Esophagus muscularis mucosa (tissue), 4 donors: ENCODE data around the gene BBS2.

ENCODE experiments used
- EP300 ChIP-seq: sonication (generic); formaldehyde crosslinking; IDR thresholded peaks from one replicate; pipeline ENCODE4 v1.6.1; 2017; ENCODE audit warnings: antibody characterized with exemption
- POLR2A ChIP-seq: fragments of 450-650 bp; IDR thresholded peaks from one replicate; pipeline ENCODE4 v1.6.1; 2017; ENCODE audit warnings: antibody characterized with exemption, moderate library complexity, mild to moderate bottlenecking, low read depth
- POLR2AphosphoS5 ChIP-seq, 2 donors: sonication (generic); formaldehyde crosslinking; IDR thresholded peaks; one replicate each; pipeline ENCODE4 v1.6.1; 2017; ENCODE audit warnings: antibody characterized with exemption in 2 of 2
- TF ChIP-seq, protein P1 (sequence below), 3 experiments: fragments of 200-600 bp in 2 of 3; fragments of 450-650 bp in 1 of 3; sonication (generic) in 2 of 3; IDR thresholded peaks; one replicate each; pipeline ENCODE4 v1.5.1; 2017 to 2019; ENCODE audit warnings: antibody characterized with exemption in 3 of 3, mild to moderate bottlenecking in 2 of 3, moderate library complexity in 1 of 3

DNA sequence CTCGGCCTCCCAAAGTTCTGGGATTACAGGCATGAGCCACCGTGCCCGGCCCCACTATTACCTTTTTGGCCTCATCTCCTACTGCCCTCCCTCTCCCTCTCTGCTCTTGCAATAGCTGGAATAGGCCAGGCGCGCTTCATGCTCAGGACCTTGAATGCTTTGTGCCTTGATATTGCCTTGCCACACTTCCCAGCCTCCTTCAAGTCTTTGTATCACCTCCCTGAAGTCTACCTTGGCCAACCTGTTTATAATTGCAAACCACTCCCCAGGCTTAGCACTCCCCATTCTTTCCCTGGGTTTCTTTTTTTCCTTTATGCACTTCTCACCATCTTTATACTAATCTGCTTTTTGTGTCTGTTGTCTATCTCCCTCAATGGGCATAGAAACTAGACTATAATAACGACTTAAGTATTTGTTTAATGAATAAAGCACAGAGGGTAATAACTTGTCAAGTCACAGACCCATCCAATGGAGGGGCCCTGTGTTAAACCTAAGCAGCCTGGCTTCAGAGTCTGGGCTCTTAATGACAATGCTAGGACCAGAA is 61.8 kb downstream of the BBS2 start:
- TF ChIP-seq POLR2A (no peak), EP300 (no peak), POLR2AphosphoS5 (IDR thresholded peaks at IDR 0.05) (no peak)
- TF ChIP-seq, protein P1, sequence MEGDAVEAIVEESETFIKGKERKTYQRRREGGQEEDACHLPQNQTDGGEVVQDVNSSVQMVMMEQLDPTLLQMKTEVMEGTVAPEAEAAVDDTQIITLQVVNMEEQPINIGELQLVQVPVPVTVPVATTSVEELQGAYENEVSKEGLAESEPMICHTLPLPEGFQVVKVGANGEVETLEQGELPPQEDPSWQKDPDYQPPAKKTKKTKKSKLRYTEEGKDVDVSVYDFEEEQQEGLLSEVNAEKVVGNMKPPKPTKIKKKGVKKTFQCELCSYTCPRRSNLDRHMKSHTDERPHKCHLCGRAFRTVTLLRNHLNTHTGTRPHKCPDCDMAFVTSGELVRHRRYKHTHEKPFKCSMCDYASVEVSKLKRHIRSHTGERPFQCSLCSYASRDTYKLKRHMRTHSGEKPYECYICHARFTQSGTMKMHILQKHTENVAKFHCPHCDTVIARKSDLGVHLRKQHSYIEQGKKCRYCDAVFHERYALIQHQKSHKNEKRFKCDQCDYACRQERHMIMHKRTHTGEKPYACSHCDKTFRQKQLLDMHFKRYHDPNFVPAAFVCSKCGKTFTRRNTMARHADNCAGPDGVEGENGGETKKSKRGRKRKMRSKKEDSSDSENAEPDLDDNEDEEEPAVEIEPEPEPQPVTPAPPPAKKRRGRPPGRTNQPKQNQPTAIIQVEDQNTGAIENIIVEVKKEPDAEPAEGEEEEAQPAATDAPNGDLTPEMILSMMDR (IDR thresholded peaks at IDR 0.05), result no peak
